BJ (cell line): ENCODE measurements around the gene CEP164. TPM values are rescaled to one million over a fixed set of nuclear protein-coding genes. Genes with fewer than 3 reads are reported as not detected.

Experiments
- CTCF ChIA-PET: fragments of 350-600 bp; formaldehyde crosslinking; extraction: SDS; loops from one replicate; lab custom pipeline; 2021; ENCODE audit warnings: antibody characterized with exemption, inconsistent platforms; lab: Yijun Ruan, JAX
- POLR2A ChIA-PET: fragments of 300-600 bp; sonication (Branson Sonifier 250); formaldehyde crosslinking; extraction: SDS; loops from one replicate; lab custom pipeline; 2021; ENCODE audit warnings: antibody characterized with exemption; lab: Charles Lee
- DNase-seq: peaks from one replicate; pipeline ENCODE4 v3.0.0-alpha.2; 2011; ENCODE audit warnings: low read depth
- H3K27me3 ChIP-seq: 2 replicates; pipeline ENCODE4 v1.6.0; 2011; ENCODE audit warnings: low read length; ENCODE audit not compliant: control insufficient read depth, insufficient read depth
- H3K36me3 ChIP-seq: 2 replicates; pipeline ENCODE4 v1.5.1; 2011; ENCODE audit warnings: low read length; ENCODE audit not compliant: control insufficient read depth, insufficient read depth
- H3K4me3 ChIP-seq: 2 replicates; pipeline ENCODE4 v1.5.1; 2011; ENCODE audit warnings: low read depth, mild to moderate bottlenecking, control low read depth, low read length
- CTCF ChIP-seq: IDR thresholded peaks from 2 replicates; pipeline ENCODE4 v1.5.1; 2011; ENCODE audit warnings: low read depth, mild to moderate bottlenecking, control low read depth, inconsistent platforms, low read length, moderate library complexity; ENCODE audit not compliant: insufficient read depth
- polyA plus RNA-seq: library from polyadenylated mRNA; depleted of rRNA; stranded (reverse); fragments of >200 nt; gene quantifications from 2 replicates; pipeline ENCODE4 v1.2.3, GENCODE V29; 2011

CEP164 gene
- polyA plus RNA-seq, 1 experiment, result 27.4 TPM

GRCh38 chr11:117410861-117411710 is 83.4 kb downstream of the CEP164 start:
- TF ChIP-seq CTCF, result no peak
- POLR2A ChIA-PET, result no interaction called here
- H3K36me3 ChIP-seq, result peaks cover 21% of the 10 kb centered on the region
- CTCF ChIA-PET, result interaction anchor here (0.8 to 6.6 kb wide), 2 partner anchors 15 to 180 kb away, joined by 3 to 54 read pairs; partner anchors contain the start of gene PCSK7
- DNase-seq, result no peak
- no peaks in the 10 kb centered on the region for H3K27me3 ChIP-seq
- H3K4me3 ChIP-seq, result no peak overlapping the region

- ChIA-PET CTCF (interaction anchor here (6.6 kb wide), 1 partner anchor 14 kb away, joined by 54 read pairs; no protein-coding TSS in a partner anchor), POLR2A (no interaction called here)
- TF ChIP-seq CTCF, result no peak
Measured at GRCh38 chr11:117411736-117412135, 84.1 kb downstream of the CEP164 start.

GRCh38 chr11:117412176-117412575 is 84.5 kb downstream of the CEP164 start:
- TF ChIP-seq CTCF, result no peak
- no peaks in the 10 kb centered on the region for H3K27me3 ChIP-seq
- CTCF ChIA-PET, result interaction anchor here (6.6 kb wide), 1 partner anchor 14 kb away, joined by 54 read pairs; no protein-coding TSS in a partner anchor
- H3K4me3 ChIP-seq, result no peak overlapping the region
- H3K36me3 ChIP-seq, result peaks cover 18% of the 10 kb centered on the region
- POLR2A ChIA-PET, result interaction anchor here (0.6 kb wide), 1 partner anchor 11 kb away, joined by 4 read pairs; no protein-coding TSS in a partner anchor
- DNase-seq, result no peak

More at GRCh38 chr11:117411736-117412135, 84.1 kb downstream of the CEP164 start:
- no peak overlapping the region for H3K4me3 ChIP-seq
- H3K36me3 ChIP-seq, result peaks cover 18% of the 10 kb centered on the region
- no peak for DNase-seq
- H3K27me3 ChIP-seq, result no peaks in the 10 kb centered on the region

- no peaks in the 10 kb centered on the region for H3K27me3 ChIP-seq
- H3K4me3 ChIP-seq, result no peak overlapping the region
- TF ChIP-seq CTCF, result no peak
- ChIA-PET POLR2A (interaction anchor here (0.6 kb wide), 1 partner anchor 12 kb away, joined by 4 read pairs; no protein-coding TSS in a partner anchor), CTCF (interaction anchor here (6.6 kb wide), 1 partner anchor 13 kb away, joined by 54 read pairs; no protein-coding TSS in a partner anchor)
- peaks cover 18% of the 10 kb centered on the region for H3K36me3 ChIP-seq
- no peak for DNase-seq
Measured at GRCh38 chr11:117412653-117413275, 85.1 kb downstream of the CEP164 start.

- ChIA-PET CTCF (interaction anchor here (6.6 kb wide), 1 partner anchor 12 kb away, joined by 54 read pairs; no protein-coding TSS in a partner anchor), POLR2A (no interaction called here)
- H3K27me3 ChIP-seq, result no peaks in the 10 kb centered on the region
- no peak overlapping the region for H3K4me3 ChIP-seq
- H3K36me3 ChIP-seq, result peaks cover 11% of the 10 kb centered on the region
- TF ChIP-seq CTCF, result no peak
- no peak for DNase-seq
Measured at GRCh38 chr11:117413616-117414015, 86.0 kb downstream of the CEP164 start.
